ENCODE measurements around the gene ACOT7.

DNA sequence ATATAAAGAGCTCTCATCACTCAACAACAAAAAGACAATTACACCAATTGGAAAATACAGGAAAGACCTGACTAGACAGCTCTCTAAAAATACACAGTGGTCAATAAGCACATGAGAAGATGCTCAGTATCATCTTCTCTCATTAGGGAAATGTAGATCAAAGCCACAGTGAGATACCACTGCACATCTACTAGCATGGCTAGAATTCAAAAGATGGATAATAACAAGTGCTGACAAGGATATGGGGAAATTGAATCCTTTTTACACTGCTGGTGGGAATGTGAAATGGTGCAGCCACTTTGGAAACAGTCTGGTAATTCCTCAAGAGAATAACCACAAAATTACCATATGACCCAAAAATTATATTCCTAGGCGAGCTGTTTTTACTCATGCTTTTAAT is 9.4 kb downstream of the ACOT7 start:
- TF ChIP-seq, protein P1, sequence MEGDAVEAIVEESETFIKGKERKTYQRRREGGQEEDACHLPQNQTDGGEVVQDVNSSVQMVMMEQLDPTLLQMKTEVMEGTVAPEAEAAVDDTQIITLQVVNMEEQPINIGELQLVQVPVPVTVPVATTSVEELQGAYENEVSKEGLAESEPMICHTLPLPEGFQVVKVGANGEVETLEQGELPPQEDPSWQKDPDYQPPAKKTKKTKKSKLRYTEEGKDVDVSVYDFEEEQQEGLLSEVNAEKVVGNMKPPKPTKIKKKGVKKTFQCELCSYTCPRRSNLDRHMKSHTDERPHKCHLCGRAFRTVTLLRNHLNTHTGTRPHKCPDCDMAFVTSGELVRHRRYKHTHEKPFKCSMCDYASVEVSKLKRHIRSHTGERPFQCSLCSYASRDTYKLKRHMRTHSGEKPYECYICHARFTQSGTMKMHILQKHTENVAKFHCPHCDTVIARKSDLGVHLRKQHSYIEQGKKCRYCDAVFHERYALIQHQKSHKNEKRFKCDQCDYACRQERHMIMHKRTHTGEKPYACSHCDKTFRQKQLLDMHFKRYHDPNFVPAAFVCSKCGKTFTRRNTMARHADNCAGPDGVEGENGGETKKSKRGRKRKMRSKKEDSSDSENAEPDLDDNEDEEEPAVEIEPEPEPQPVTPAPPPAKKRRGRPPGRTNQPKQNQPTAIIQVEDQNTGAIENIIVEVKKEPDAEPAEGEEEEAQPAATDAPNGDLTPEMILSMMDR (conservative IDR thresholded peaks at IDR 0.05; ENCODE audit: low read depth in 2 of 2), result no peak
- TF ChIP-seq POLR2AphosphoS5 (IDR thresholded peaks at IDR 0.05; ENCODE audit: low read depth), result no peak

Data from GM23338 (cell line).